Smooth muscle cell (in vitro differentiated cells): ENCODE measurements around the gene PLEKHA8. TPM values are rescaled to one million over a fixed set of nuclear protein-coding genes. Genes with fewer than 3 reads are reported as not detected.

ENCODE experiments used
- DNase-seq: peaks from one replicate; lab custom pipeline; 2025; ENCODE audit not compliant: unreplicated experiment; lab: John Stamatoyannopoulos, UW
- H2AFZ ChIP-seq: fragments of 200-600 bp; sonication (generic); 2 replicates; pipeline ENCODE4 v1.6.0; 2016; ENCODE audit warnings: antibody characterized with exemption, low read depth, mild to moderate bottlenecking
- H3F3A ChIP-seq: fragments of 200-600 bp; sonication (generic); 2 replicates; pipeline ENCODE4 v1.6.0; 2017; ENCODE audit warnings: antibody characterized with exemption, low read depth
- H3K27ac ChIP-seq: fragments of 200-600 bp; sonication (generic); 2 replicates; pipeline ENCODE4 v1.5.1; 2016; ENCODE audit warnings: low read depth, mild to moderate bottlenecking
- H3K27me3 ChIP-seq: fragments of 200-600 bp; sonication (generic); 2 replicates; pipeline ENCODE4 v1.6.1; 2016; ENCODE audit warnings: low read depth, mild to moderate bottlenecking
- H3K36me3 ChIP-seq: fragments of 200-600 bp; sonication (generic); 2 replicates; pipeline ENCODE4 v1.5.1; 2016; ENCODE audit warnings: low read depth
- H3K4me1 ChIP-seq: fragments of 200-600 bp; sonication (generic); 2 replicates; pipeline ENCODE4 v1.5.1; 2016; ENCODE audit warnings: low read depth
- H3K4me2 ChIP-seq: fragments of 200-600 bp; sonication (generic); 2 replicates; pipeline ENCODE4 v1.6.0; 2016; ENCODE audit warnings: mild to moderate bottlenecking
- H3K4me3 ChIP-seq: fragments of 200-600 bp; sonication (generic); 2 replicates; pipeline ENCODE4 v1.5.1; 2016; ENCODE audit warnings: mild to moderate bottlenecking
- H3K79me2 ChIP-seq: fragments of 200-600 bp; sonication (generic); 2 replicates; pipeline ENCODE4 v1.6.0; 2016; ENCODE audit warnings: low read depth, mild to moderate bottlenecking
- H3K9ac ChIP-seq: fragments of 200-600 bp; sonication (generic); 2 replicates; pipeline ENCODE4 v1.6.0; 2016; ENCODE audit warnings: low read depth
- H3K9me3 ChIP-seq: fragments of 200-600 bp; sonication (generic); replicated peaks from 2 replicates; pipeline ENCODE4 v1.5.1; 2016; ENCODE audit warnings: low read depth
- H4K20me1 ChIP-seq: fragments of 200-600 bp; sonication (generic); 2 replicates; pipeline ENCODE4 v1.6.0; 2016; ENCODE audit warnings: low read depth
- WGBS: methylation state at CpG from one replicate; pipeline ENCODE4 v1.1.7; 2016; ENCODE audit warnings: low lambda C conversion rate; 5-methylcytosine and 5-hydroxymethylcytosine counted together
- polyA plus RNA-seq: library from polyadenylated mRNA; unstranded; fragments of >200 nt; fragmentation: Nextera tagmentation; extraction: Ambion mirVana; gene quantifications from 2 replicates; pipeline ENCODE4 v1.2.1, GENCODE V29; 2016
- total RNA-seq: library from RNA; depleted of rRNA; stranded (reverse); fragments of >200 nt; gene quantifications from 2 replicates; pipeline ENCODE4 v1.2.3, GENCODE V29; 2014
- TF ChIP-seq, protein P1 (sequence below): fragments of 200-600 bp; sonication (generic); IDR thresholded peaks from 2 replicates; pipeline ENCODE4 v1.5.1; 2017; ENCODE audit warnings: borderline replicate concordance, mild to moderate bottlenecking, antibody characterized with exemption; ENCODE audit not compliant: insufficient read depth, poor library complexity, severe bottlenecking

Gene PLEKHA8
- total and polyA plus RNA-seq, 2 experiments from 2014 or later = 10.0 to 20.4 TPM

DNA sequence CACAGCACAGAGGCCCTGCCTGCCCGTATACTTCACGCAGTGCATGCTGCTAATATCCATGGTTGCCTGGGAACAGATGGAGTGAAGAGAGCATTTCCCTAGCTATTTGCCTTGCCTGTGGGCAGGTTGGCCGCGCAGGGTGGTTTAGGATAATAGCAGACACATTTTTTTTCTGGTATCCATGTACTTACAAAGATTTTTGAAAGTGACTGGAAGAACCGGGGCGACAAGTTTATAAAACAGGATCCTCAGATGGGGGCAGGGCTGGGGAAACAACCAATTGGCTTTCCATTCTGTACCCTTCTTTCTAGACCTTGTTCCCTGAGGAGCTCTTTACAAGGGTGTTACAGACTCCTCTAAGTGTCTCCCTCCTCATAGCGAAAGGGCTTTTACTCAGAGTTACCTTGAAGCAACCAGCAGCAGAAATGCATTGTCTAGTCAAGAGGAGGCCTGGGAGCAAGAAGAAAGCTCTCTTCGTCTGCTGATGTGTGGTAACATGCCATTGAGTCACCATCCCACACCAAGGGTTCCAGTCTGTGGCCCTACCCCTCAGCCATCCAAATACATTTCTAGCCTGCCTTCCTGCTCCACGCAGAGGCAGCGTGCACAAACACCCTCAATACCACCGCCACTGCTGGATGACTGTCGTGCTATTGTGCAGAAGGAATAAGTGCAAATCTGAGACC, 138.1 kb downstream of the PLEKHA8 start:
- DNase-seq = no peak
- TF ChIP-seq, protein P1, sequence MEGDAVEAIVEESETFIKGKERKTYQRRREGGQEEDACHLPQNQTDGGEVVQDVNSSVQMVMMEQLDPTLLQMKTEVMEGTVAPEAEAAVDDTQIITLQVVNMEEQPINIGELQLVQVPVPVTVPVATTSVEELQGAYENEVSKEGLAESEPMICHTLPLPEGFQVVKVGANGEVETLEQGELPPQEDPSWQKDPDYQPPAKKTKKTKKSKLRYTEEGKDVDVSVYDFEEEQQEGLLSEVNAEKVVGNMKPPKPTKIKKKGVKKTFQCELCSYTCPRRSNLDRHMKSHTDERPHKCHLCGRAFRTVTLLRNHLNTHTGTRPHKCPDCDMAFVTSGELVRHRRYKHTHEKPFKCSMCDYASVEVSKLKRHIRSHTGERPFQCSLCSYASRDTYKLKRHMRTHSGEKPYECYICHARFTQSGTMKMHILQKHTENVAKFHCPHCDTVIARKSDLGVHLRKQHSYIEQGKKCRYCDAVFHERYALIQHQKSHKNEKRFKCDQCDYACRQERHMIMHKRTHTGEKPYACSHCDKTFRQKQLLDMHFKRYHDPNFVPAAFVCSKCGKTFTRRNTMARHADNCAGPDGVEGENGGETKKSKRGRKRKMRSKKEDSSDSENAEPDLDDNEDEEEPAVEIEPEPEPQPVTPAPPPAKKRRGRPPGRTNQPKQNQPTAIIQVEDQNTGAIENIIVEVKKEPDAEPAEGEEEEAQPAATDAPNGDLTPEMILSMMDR = no peak
- H3K9ac ChIP-seq = peak overlapping the region; percentile 43
- H3K27me3 ChIP-seq = peaks cover 5% of the 10 kb centered on the region
- no peaks in the 10 kb centered on the region for H3K36me3 ChIP-seq
- H3F3A ChIP-seq = no peaks in the 10 kb centered on the region
- peaks cover 34% of the 10 kb centered on the region for H3K4me1 ChIP-seq
- no peaks in the 10 kb centered on the region for H3K79me2 ChIP-seq
- no peaks in the 10 kb centered on the region for H3K9me3 ChIP-seq
- peak overlapping the region; percentile 75 for H3K27ac ChIP-seq
- peak overlapping the region; percentile 27 for H3K4me2 ChIP-seq
- H4K20me1 ChIP-seq = no peaks in the 10 kb centered on the region
- WGBS = 66% methylated on average over 12 of the region's 12 CpGs
- H2AFZ ChIP-seq = no peak overlapping the region
- H3K4me3 ChIP-seq = no peak overlapping the region

DNA sequence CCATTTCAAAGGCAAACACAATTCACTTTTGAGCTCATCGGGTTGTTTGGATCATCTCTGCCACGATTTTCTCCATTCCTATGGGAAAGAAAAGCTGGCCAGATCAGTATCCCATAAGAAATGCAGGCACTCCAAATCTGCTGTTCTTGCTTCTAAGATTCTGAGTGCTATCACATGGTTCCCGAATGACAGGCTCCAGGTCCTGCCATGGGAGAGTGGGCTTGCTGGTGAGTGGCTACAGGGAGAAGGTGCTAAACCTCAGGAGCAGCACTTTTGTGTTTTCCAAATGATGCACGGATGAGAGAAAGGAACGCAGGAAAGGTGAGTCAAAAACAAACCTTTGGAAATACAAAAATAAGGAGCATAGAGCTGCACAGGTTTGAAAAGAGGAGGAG, 138.6 kb downstream of the PLEKHA8 start:
- H3K4me2 ChIP-seq = peak overlapping the region; percentile 27
- H3K79me2 ChIP-seq = no peaks in the 10 kb centered on the region
- TF ChIP-seq, protein P1 = no peak
- peaks cover 31% of the 10 kb centered on the region for H3K4me1 ChIP-seq
- no peaks in the 10 kb centered on the region for H3K36me3 ChIP-seq
- no peaks in the 10 kb centered on the region for H3F3A ChIP-seq
- DNase-seq = no peak
- H3K4me3 ChIP-seq = no peak overlapping the region
- no peaks in the 10 kb centered on the region for H3K9me3 ChIP-seq
- H3K9ac ChIP-seq = no peak overlapping the region
- H3K27ac ChIP-seq = peak overlapping the region; percentile 75
- WGBS = 80% methylated on average over 5 of the region's 5 CpGs
- H3K27me3 ChIP-seq = peaks cover 5% of the 10 kb centered on the region
- H2AFZ ChIP-seq = no peak overlapping the region
- no peaks in the 10 kb centered on the region for H4K20me1 ChIP-seq

DNA sequence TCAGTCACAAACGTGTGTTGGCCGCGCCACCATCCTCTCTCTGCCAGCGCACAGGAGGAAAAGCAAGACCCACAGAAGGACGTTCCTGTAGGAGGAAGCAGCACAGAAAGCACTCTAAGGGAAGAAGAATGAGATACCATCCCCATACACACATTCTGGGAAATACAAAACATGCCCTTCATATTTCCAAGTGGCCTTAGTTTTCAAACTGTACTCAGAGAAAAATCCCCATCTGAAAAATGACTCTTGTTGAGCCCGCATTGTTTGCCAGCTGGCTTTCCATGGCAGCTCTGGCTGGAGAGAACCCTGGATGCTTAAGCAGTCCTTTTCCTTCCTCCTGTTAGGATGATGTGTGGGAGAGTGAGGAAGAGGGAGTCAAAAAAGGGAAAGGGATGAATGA, 139.7 kb downstream of the PLEKHA8 start:
- Histone ChIP-seq H3K4me1 (peaks cover 20% of the 10 kb centered on the region), H3K36me3 (no peaks in the 10 kb centered on the region), H3K4me3 (no peak overlapping the region), H2AFZ (no peak overlapping the region), H3K9ac (no peak overlapping the region), H3K27me3 (no peaks in the 10 kb centered on the region), H3K4me2 (no peak overlapping the region), H3K27ac (no peak overlapping the region), H3K9me3 (no peaks in the 10 kb centered on the region), H3F3A (peaks cover 5% of the 10 kb centered on the region), H4K20me1 (no peaks in the 10 kb centered on the region), H3K79me2 (no peaks in the 10 kb centered on the region)
- no peak for DNase-seq
- 96% methylated on average over 6 of the region's 6 CpGs for WGBS
- TF ChIP-seq, protein P1 = no peak
